CD4-positive, alpha-beta T cell treated with Interleukin-17A for 4 hours (primary cell): ENCODE measurements around the gene PPP1R13B.
A peak's percentile ranks its signal among the peaks of the same experiment; 100 is the strongest.

ENCODE experiments used
- DNase-seq: peaks from one replicate; pipeline ENCODE4 v3.0.0-alpha.2; 2020; ENCODE audit warnings: mixed read lengths

PPP1R13B gene

DNA sequence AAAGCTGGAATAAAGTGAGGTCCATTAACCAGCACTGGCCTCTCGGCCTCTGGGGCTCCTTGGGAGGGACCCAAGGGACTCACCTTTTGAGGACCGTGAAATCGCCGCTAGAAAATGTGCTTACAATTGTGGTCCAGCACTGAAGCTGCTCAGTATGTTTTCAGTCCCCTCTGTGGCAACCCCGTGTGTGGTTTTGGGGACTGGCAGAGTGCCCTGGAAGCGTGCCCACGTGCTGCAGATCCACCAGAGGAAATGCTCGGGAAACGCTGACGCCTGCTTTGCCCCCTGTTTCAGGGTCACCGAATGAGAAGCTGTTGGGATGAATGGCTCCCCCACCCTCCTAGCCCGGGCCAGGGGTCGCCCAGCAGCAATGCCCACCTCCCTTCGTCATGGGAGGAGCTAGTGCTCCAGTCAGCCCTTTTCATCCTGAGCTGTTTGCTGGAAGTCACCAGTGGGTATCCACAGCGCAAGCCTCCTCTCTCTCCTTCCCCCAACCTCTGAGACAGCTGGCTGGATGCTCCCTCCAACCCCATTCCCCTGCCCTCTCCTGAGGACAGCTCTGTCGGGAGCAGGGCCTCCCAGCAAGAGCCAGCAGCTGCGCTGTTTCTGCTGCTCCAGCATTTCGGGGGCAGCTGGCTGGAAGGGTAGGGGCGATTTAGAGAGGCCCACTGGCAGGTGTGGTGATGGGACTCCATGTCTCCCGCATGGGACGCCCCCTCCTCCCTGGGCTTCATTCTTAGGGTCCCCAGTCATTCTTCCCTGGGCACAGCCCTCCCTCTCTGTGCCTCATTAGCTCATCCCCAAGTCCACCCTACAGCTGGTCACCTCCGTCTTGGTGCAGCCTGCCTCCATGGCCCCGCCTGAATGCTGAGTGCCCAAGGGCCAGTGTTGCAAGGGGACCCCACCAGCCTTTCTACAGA lies 33.2 kb upstream of the PPP1R13B start:
- DNase-seq: peak; percentile 63

DNA sequence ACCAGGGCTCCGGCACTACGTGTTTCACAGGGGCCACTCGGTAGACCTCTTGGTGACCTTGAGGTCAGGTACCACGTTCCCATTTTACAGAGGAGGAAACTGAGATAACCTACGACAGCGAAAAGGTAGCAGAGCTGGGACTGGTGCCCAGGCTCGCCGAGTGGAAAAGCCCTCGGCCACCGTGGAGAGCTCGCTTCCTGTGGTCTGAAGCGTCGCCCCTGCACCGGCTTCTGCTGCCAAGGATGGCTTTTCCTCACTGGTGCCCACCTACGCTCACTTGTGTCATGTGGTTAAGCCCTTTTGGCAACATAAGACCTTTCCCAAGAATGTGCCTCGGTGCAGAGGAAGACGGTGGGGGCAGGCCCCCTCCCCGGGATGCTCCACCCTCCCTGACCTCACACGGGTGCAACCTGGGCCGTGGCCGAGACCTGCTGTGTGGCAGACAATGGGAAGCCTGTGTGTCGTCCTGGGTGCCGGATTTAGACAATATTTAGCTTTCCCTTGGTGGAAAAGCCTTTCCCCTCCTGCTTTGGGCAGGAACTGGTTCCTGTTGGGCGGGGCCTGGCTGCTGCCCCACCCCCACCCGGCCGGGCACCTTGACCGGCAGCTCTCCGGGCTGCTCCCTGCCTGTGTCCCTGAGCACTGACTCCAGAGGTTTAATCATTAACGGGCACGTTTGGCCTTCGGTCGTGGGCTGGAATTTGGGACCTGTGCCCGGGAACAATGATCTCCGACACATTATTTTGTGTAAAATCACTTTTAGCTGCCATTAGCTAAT lies 32.4 kb upstream of the PPP1R13B start:
- DNase-seq: peak; percentile 34

DNA sequence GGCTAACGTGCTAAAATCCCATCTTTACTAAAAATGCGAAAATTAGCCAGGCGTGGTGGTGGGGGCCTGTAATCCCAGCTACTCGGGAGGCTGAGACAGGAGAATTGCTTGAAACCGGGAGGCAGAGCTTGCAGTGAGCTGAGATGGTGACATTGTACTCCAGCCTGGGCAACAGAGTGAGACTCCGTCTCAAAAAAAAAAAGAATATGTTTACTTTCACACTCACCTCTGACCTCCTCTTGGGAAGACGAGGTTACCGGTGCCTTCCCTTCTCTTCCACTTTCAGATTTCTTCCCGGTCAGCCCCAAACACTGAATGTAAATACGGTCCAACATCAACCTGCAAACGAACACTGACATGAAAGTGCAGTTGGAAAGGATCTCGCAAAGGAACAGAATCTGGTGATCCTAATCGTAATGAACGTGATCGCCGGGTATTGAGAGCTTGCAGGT lies 31.8 kb upstream of the PPP1R13B start:
- DNase-seq: no peak

DNA sequence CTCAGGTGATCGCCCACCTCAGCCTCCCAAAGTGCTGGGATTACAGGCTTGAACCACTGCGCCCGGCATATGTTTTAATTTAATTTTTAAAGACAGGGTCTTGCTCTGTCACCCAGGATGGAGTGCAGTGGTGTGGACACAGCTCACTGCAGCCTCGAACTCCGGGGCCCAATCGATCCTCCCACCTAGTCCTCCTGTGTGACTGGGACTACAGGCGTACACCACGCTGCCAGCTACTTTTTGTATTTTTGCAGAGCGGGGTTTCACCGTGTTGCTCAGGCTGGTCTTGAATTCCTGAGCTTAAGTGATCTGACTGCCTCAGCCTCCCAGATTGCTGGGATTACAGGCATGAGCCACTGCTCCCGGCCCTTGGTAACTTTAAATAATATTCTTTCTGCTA lies 30.8 kb upstream of the PPP1R13B start:
- DNase-seq: no peak

DNA sequence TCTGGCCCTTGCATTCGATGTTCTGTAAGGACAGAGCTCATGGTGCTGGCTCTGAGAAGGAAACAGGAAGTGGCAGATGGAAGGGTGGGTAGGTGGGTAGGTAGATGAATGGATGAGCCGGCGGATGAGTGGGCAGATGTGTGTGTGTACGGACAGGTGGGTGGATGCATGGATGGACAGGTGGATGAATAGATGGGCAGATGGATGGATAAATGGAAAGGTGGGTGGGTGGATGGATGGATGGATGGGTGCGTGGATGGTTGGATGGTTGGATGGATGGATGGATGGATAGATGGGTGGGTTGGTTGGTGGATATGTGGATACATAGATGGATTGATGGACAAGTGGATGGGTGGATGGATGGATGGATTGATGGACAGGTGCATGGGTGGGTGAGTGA lies 27.6 kb upstream of the PPP1R13B start:
- no peak for DNase-seq

DNA sequence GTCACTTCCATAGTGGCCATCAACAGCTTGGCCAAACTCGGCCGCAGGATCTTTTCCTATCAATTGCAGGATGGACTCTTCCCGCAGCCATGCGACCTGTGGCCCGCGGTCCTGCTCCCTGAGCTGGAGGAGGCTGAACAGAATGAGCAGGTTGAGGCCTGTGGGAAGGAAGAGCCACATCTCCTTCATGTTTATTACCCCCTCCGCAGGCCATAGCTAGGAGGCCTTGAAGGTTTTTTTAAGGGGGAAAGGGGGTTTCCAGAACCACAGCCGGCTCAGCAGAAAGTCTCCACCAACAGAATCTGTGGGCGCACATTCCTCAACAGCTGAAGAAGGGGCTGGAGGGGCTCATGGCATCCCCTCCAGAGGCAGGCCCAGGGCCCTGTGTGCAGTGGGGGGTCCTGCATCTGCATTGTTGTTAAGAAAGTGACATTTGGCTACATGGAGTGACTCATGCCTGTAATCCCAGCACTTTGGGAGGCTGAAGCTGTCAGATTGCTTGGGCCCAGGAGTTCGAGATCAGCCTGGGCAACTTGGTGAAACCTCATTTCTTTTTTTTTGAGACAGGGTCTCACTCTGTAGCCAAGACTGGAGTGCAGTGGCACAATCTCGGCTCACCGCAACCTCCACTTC lies 25.2 kb upstream of the PPP1R13B start:
- DNase-seq: peak; percentile 9

DNA sequence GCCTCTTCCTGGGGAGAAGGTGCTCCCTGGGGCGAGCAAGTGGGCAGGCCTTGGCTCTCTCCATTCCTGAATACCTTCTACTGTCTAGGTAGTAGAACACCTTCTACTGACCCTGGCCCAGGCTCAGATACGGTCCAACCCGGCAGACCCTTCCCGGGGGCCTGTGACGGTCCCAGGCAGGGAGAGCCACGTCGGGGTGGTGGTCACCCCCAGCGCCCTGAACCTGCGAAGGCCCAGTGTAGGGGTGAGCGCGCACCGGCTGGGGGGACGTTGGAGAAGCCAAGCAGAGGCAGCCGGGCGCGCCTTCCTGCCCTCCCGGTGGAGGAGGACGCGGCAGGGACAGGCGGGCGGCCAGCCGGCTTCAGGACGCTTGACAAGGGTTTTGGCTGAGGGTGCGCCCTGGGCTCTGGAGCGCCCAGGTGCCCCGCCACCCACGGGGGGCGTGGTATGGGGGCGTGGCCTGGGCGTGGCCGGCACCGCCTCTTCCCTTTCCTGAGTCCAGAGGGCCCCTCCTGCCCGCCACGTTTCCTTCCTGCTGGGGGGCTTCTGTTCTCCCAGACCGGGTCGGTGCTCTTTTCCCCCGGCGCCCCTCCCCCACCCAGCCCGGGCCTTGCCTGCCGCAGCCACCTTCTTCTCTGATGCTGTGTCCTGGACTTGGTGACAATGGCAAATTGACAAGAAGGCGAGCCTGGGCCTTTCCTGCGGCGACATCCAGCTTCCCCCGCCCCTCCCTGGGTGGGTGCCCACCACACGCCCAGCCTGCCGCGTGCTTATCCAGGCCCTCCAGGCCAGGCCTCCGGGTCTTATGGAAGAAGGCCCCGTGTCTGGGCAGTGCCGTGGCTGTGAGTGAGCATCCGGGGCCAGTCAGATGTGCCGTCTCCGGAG lies 24.5 kb upstream of the PPP1R13B start:
- peak; percentile 87 for DNase-seq

DNA sequence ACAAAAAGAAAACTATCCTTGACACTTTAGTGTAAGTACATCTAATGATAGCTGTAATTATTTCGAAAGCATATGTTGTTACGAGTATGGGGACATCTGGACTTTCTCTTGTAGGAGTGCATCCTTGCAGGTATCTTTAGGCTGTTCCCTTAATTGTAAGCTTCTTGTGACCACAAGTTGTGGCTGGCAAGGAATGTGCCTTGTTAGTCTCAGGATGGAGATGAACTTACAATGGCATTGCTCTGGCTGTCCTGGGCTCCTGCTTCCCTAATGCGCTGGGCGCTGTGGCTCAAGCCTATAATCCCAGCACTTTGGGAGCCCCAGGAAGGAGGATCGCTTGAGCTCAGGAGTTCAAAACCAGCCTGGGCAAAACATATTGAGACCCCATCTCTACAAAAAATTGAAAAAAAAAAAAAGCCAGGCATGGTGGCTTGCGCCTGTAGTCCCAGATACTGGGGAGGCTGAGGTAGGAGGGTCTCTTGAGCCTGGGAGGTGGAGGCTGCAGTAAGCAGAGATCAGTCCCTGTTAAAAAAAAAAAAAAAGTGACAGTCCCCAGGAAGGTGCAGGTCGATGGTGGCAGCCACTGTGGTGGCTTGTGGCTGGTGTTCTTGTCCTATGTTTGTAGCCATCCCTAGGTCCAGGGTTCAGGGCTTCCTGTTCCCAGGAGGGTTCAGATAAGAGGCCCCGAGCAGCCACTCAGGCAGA lies 23.7 kb upstream of the PPP1R13B start:
- no peak for DNase-seq

DNA sequence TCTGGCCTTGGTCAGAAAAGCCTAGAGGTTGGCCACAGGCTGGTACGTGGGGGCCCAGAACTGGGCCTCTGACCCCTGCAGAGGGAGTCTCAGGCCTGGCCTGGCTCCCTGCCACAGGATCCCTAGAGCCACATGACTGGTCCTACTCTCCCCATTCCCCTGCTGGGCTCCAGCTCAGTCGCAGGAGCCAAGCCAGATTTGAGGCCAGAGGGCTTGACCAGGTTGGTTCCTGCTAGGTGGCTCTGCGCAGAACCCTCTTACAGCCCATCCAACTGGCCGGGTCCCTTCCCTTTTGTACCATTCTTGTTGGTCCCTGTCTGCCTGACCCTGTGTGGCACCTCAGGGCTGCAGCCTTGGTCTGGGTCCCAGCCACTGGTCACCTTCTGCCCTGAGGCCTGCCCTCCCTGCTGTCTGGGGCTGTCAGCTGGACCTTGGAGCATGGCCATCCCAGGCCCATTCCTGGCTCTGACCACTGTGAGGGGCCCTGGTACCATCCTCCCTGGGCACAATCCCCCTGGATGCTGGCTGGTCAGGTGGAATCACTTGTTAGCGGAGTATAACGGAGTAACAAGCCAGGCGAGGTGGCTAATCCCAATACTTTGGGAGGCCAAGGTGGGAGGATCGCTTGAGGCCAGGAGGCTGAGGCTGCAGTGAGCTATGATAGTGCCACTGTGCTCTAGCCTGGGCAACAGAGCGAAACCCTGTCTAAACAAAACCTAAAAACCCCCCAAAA lies 22.9 kb upstream of the PPP1R13B start:
- DNase-seq: no peak

DNA sequence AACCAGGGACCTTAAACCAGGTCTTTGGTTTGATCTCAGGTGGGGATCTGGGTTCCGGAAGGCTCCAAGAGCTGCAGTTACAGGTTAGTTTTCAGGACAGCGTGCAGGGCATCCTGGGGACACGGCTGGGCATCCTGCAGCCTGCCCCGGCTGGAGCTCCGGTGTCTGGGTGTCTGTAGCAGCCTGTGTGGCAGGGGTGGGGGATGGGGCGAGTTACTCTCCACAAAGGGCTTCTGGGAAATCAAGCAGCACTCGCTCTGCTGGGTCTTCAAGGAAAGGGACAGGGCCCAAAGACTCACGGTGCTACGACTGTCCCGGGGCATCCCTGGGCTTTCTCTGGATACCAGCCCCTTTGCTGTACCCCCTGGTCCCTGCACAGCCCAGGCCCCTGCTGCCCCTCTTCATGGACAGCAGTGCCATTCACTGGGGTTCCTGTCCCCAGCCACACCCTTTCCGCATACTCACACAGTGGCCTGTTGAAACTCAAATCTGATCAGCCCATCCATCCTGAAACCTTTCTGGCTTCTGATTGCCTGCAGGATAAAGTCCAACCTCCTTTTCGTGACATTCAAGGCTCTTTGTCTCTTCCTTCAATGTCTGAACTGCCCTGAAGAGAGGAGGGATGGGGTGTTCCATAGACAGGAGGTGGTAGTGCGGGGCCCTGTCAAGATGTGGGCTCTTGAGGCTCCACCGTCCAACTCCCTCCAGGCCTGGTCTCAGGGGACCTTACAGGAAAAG lies 22.2 kb upstream of the PPP1R13B start:
- DNase-seq: no peak

DNA sequence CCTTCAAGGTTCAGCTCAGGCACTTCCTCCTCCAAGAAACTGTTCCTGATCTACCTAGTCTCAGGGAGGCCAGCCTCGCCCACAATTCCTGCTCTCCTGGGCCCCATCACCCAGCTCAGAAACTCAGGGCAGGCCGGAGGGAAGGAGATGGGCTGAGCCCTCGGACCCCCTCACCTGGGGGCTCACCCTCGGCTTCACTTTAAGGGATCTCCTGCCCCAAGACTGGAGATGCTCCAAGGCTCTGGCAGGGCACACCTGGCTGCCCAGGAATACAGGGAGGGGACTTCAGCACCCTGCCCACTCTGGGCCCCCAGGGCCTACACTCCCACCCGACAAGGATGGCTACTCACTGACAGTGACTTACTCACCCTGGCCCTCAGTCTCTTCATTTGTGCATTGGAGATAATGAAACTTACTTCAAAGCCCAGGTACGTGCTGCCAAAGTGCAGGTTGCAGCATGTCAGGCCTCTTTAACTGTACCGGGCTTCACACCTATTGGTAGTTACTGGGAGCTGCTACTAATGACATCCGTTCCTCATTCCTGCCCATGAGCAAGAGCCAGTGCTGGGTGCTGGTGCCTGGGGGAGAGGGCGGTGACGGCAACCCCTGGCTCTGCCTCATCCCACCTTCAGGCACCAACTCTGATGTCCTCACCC lies 21.0 kb upstream of the PPP1R13B start:
- no peak for DNase-seq

DNA sequence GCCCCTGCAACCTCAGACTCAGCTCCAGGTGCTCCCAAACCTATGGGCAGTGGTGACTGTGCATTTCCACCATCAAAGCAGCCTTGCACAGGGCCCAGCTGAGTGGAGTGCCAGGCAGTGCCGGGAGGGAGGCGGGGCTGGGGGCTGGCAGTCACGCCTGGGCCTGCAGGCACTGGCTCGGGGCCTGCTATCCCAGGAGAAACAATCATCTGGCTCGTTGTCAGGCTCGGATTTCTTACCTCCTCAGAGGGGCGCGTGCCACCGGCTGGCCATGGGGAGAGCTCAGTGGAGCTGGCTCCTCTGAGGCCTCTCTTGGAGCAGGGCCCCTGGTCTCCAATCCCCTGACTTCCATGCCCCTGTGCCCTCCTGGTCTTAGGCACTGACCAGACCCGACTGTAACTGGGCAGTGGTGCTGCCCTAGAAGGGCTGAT lies 20.2 kb upstream of the PPP1R13B start:
- DNase-seq: no peak

DNA sequence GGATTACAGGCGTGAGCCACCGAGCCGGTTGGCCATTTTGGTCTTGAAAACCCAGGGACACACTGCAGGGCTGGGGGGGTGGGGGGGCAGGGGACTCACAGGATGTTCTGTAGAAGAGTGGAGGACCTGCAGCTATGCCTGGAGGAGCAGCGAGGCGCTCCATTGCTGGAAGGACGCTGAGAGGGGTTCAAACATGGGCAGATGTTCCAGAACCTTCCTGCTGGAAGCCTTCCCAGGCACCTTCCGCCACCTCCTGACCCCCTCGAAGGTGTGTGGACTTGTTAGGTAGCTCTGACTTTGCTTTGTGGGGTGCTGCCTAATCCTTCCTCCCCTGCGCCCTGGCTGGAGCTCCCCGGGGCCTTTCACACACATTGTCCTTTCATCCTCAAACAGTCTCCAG lies 19.6 kb upstream of the PPP1R13B start:
- no peak for DNase-seq

DNA sequence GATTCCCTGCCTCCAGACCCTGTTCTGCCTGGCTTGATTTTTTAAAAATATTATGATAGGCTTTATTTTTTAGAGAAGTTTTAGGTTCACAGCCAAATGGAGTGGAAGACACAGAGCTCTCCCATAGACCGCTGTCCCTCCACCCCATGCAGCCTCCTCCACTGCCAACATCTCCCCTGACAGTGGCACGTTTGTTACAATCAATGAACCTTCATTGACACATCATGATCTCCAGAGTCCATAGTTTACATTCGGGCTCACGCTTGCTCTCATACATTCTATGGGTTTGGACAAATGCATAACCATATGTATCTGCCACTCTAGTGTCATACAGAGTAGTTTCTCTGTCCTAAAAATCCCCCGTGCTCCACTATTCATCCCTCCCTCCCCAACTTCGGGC lies 15.9 kb upstream of the PPP1R13B start:
- DNase-seq: no peak

DNA sequence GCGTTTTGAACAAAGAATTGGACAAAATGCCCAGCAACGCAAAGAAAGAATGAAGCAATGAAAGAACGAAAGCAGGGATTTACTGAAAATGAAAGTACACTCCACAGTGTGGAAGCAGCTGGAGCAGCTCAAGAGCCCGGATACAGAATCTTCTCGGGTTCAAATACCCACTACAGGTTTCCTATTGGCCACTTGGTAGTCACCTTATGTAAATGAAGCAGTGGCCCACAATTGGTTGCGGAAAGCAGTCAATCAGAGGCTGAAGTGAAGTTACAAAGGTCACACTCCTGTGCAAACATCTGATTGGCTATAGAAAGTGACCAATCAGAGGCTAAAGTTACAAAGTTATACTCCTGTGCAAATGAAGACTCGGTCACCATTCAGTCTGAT lies 15.0 kb upstream of the PPP1R13B start:
- no peak for DNase-seq

DNA sequence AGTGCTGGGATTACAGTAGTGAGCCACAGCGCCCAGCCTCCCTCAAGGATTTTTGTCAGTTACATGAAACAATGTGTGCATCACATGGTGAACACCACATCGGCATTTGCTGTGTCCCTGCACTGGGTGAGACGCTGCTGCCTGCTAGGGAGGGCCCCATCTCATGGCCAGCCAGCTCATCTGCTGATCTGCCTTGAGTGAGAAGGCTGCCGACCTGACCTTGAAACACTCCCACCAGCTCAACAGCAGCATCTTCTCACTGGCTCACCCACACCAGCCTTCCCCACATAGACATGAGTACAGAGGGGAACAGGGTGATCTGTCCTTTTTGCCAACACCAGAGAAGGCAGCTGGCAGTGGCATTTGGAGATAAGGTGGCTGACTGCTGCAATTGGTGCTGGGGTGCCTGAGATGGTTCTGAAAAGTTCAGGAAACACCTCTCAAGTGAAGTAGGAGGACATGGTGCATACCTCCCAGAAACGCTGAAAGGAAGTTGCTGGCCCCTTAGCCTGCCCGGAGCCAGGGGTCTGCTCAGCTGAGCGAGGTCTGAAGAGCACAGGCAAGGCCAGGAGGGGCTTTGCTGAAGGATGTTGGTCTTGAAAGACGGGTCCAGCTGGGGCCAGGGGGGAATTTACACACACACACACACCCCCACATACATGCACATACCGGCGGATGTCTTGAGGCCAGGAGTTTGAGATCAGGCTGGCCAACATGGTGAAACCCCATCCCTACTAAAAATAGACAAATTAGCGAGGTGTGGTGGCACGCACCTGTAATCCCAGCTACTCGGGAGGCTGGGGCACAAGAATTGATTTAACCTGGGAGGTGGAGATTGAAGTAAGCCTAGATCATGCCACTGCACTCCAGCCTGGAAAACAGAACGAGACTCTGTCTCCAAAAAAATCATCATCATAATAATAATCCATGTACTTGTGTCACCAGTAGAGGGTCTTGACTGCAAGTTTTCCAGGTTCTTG lies 14.3 kb upstream of the PPP1R13B start:
- no peak for DNase-seq

DNA sequence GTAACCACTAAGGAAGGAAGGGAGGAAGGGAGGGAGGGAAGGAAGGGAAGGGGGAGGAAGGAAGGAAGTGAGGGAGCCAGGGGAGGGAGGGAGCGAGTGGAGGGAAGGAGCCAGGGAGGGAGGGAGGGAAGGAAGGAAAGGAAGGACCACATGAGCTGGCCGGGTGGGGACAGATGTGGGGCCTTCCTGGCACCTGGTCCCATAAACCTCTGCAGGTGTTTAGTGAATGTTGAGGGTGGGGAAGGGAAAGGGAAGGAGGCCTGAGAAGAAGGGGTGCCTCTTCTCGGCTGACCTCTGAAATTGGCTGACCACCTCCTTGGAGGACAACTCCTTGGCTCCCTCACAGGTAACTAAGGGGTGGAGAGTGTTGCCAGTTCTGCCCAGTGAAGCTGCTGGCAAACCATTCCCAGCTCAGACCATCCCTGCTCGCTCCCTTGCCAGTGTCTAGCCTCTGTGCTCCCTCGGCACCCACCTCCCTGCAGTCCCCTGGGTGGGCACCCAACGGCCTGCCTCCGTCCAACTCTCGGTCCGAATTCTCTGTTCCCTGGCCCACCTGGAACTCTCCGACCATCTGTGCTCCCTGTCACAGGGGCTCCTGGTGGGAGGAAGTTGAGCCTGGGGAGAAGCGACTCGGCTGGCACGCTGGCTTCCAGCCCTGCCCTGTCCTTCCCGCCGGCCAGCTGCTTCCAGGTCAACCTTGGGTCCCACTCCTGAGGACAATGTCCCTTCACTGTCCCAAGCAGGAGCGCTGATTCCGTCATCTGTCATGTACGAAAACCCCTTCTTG lies 12.2 kb upstream of the PPP1R13B start:
- no peak for DNase-seq
